HL-60 (cell line): ENCODE data around the gene PRKAR1B.

Experiments used
- DNase-seq, 2 experiments: peaks; one replicate each; pipeline ENCODE4 v3.0.0-alpha.2; 2010 to 2020; ENCODE audit warnings: low read depth in 1 of 2, low spot score in 1 of 2
- H3K27ac ChIP-seq: fragments of 250-450 bp; sonication (Bioruptor Pico); replicated peaks from 2 replicates; pipeline ENCODE4 v1.5.1; 2020; ENCODE audit warnings: mild to moderate bottlenecking, moderate library complexity
- H3K27me3 ChIP-seq: fragments of 250-450 bp; sonication (Bioruptor Pico); 2 replicates; pipeline ENCODE4 v1.5.1; 2021; ENCODE audit warnings: mild to moderate bottlenecking, moderate library complexity; ENCODE audit not compliant: insufficient read depth, poor library complexity, severe bottlenecking
- H3K4me3 ChIP-seq: replicated peaks from 2 replicates; pipeline ENCODE4 v1.5.1; 2011; ENCODE audit warnings: mild to moderate bottlenecking, control low read depth, low read length; ENCODE audit not compliant: insufficient read depth
- GABPA ChIP-seq: IDR thresholded peaks from 2 replicates; pipeline ENCODE4 v1.6.1; 2012; ENCODE audit warnings: low read depth
- POLR2AphosphoS5 ChIP-seq: IDR thresholded peaks from 2 replicates; pipeline ENCODE4 v1.6.1; 2012; ENCODE audit warnings: low read depth
- SPI1 ChIP-seq: IDR thresholded peaks from 2 replicates; pipeline ENCODE4 v1.6.1; 2012; ENCODE audit warnings: low read depth, mild to moderate bottlenecking, borderline replicate concordance
- TF ChIP-seq, protein P1 (sequence below): IDR thresholded peaks from one replicate; pipeline ENCODE4 v1.5.1; 2011; ENCODE audit warnings: low read length, control low read depth, inconsistent platforms; ENCODE audit not compliant: insufficient read depth
- TF ChIP-seq, protein P2 (sequence below): IDR thresholded peaks from 2 replicates; pipeline ENCODE4 v1.6.1; 2012; ENCODE audit warnings: low read depth; ENCODE audit not compliant: insufficient replicate concordance

The PRKAR1B gene

DNA sequence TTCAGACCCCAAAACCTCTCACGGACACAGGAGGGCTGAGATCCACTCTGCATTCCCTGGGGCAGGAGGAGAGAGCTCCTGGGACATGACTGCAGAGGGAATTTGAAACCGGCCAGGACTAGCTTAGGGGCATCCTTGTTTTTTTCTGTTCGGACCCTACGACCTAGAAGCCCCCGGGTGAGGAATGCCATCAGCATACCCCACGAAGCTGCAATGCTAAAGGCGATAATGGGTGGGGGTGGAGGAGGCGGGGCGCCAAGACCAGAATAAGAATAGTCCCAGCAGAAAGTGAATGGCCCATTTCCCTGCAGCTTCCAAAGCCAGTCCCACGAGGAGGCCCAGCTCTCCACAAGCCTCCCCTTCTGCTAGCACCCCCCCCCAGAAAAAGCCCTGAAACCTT is 211.5 kb downstream of the PRKAR1B start:
- DNase-seq, result no peak
- TF ChIP-seq, protein P1, sequence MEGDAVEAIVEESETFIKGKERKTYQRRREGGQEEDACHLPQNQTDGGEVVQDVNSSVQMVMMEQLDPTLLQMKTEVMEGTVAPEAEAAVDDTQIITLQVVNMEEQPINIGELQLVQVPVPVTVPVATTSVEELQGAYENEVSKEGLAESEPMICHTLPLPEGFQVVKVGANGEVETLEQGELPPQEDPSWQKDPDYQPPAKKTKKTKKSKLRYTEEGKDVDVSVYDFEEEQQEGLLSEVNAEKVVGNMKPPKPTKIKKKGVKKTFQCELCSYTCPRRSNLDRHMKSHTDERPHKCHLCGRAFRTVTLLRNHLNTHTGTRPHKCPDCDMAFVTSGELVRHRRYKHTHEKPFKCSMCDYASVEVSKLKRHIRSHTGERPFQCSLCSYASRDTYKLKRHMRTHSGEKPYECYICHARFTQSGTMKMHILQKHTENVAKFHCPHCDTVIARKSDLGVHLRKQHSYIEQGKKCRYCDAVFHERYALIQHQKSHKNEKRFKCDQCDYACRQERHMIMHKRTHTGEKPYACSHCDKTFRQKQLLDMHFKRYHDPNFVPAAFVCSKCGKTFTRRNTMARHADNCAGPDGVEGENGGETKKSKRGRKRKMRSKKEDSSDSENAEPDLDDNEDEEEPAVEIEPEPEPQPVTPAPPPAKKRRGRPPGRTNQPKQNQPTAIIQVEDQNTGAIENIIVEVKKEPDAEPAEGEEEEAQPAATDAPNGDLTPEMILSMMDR, result no peak
- TF ChIP-seq SPI1 (no peak), POLR2AphosphoS5 (no peak), GABPA (no peak)
- TF ChIP-seq, protein P2, sequence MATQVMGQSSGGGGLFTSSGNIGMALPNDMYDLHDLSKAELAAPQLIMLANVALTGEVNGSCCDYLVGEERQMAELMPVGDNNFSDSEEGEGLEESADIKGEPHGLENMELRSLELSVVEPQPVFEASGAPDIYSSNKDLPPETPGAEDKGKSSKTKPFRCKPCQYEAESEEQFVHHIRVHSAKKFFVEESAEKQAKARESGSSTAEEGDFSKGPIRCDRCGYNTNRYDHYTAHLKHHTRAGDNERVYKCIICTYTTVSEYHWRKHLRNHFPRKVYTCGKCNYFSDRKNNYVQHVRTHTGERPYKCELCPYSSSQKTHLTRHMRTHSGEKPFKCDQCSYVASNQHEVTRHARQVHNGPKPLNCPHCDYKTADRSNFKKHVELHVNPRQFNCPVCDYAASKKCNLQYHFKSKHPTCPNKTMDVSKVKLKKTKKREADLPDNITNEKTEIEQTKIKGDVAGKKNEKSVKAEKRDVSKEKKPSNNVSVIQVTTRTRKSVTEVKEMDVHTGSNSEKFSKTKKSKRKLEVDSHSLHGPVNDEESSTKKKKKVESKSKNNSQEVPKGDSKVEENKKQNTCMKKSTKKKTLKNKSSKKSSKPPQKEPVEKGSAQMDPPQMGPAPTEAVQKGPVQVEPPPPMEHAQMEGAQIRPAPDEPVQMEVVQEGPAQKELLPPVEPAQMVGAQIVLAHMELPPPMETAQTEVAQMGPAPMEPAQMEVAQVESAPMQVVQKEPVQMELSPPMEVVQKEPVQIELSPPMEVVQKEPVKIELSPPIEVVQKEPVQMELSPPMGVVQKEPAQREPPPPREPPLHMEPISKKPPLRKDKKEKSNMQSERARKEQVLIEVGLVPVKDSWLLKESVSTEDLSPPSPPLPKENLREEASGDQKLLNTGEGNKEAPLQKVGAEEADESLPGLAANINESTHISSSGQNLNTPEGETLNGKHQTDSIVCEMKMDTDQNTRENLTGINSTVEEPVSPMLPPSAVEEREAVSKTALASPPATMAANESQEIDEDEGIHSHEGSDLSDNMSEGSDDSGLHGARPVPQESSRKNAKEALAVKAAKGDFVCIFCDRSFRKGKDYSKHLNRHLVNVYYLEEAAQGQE, result no peak
- Histone ChIP-seq H3K27ac (no peak overlapping the region), H3K4me3 (no peak overlapping the region), H3K27me3 (peaks cover 57% of the 10 kb centered on the region)

DNA sequence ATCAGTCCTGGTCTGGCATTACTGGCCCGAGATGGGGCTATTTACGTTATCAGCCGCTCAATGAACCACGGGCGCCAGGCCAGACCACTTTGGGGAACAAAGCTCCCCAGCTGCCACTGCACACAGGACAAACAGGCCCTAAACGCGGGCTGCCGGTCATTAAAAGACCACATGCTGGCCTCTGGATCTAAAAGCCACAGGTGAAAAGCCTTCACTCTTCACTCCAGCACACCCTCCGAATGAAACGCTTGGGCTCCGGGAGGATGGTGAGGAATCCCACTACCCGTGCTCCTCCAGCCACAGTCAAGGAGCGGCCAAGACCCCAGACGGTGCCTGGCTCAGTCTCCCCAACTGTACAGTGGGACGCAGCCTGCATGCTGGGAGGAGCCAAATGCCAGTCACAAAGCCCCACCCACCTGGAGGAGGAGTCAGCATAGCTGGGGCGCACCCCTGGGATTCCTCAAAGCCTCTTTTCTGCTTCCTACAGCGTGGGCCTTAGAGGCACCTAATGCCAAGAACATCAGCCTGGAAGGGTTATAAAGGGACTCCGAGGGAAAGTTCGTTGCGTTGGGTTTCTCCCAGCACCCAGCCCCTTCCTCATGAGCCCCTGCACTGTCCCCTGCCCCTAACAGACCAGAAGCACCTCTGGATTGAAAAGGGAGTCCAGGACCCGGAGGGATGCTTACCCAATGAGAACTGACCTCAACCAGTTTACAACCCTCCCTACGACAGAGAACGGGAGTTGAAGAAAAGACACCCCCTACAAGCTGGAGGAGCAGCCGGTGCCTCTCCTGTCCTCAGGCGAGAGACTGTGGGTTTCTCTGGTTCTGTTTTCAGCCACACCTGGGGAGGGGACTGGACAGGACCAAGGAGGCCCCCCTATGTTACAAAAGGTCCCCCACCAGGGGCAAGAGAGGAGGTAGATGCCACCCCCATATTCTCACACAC is 212.2 kb downstream of the PRKAR1B start:
- H3K4me3 ChIP-seq, result no peak overlapping the region
- H3K27me3 ChIP-seq, result peaks cover 52% of the 10 kb centered on the region
- TF ChIP-seq, protein P1, result no peak
- TF ChIP-seq GABPA (no peak), SPI1 (no peak), POLR2AphosphoS5 (no peak)
- TF ChIP-seq, protein P2, result no peak
- H3K27ac ChIP-seq, result no peak overlapping the region
- DNase-seq, result no peak

DNA sequence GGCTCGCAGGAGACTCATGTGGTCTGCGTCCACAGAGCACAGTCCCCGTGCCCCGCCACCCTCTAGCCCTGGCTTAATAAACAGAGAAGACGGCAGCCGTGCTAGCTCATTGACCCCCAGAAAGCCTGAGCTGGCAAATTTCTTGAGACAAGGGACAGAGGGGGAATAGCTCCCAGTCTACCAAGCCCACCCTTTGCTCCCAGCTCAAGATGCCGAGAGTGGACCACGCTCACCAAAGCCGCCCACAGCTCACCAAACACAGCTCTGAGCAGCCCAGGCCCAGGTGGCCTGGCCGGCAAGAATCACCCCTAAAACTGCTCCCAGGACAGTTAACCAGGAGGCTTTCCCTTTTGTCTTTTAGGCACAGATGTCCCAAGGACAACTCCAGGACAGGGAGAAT is 212.8 kb downstream of the PRKAR1B start:
- Histone ChIP-seq H3K27ac (no peak overlapping the region), H3K4me3 (no peak overlapping the region), H3K27me3 (peaks cover 52% of the 10 kb centered on the region)
- no peak for DNase-seq
- TF ChIP-seq, protein P1, result no peak
- TF ChIP-seq POLR2AphosphoS5 (no peak), SPI1 (no peak)
